Measurements from ENCODE around the gene LIM2. TPM values are rescaled to one million over a fixed set of nuclear protein-coding genes. Genes with fewer than 3 reads are reported as not detected.

Gene LIM2
- total RNA-seq, 1 donor from 2014 or later, result not detected

DNA sequence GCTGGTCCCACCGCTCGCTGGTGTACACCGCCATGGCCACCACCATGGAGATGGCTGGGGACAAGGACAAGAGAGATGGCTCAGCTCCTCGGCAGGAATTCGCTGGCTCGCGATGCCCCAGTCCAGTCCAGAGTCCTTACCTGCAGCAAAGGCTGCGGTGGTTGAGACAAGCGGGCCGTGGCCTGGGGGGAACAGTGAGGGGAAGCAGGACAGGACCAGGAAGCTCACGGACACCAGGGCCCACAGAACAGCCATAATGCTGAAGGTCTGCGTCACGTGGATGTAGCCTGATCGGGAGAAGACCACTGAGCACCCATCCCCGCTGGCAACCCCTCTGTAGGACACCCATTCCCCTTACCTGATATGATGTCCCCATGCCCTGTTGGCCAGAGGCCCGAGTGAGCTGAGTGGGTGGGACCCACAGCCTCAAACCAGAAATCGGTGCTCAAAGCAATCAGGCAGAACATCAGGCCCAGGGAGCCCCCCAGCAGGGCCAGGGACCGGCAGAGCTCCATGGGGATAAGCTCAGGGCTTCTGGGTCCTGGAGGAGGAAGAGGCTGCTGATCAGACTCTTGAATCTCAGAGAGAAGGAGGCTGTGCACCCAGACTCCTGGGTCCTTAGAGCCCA is 15.6 kb downstream of the LIM2 start:
- no peaks in the 10 kb centered on the region for H3K9me3 ChIP-seq
- DNase-seq (no peak), ATAC-seq (no peak)
- H3K4me3 ChIP-seq, result peak overlapping the region; percentile 30
- peak overlapping the region; percentile 64 for H3K27ac ChIP-seq
- no peaks in the 10 kb centered on the region for H3K36me3 ChIP-seq
- no peak for TF ChIP-seq CTCF (IDR thresholded peaks at IDR 0.05)
- H3K4me1 ChIP-seq, result peaks cover 6% of the 10 kb centered on the region
- no peaks in the 10 kb centered on the region for H3K27me3 ChIP-seq (ENCODE audit: low read depth)
- intact Hi-C loops (cut with DNase I), result no loop called here

- Histone ChIP-seq H3K9me3 (no peaks in the 10 kb centered on the region), H3K36me3 (no peaks in the 10 kb centered on the region), H3K27ac (no peak overlapping the region), H3K4me1 (peaks cover 6% of the 10 kb centered on the region), H3K4me3 (peak overlapping the region; percentile 30), H3K27me3 (ENCODE audit: low read depth) (no peaks in the 10 kb centered on the region)
- no peak for DNase-seq
- no peak for ATAC-seq
- no peak for TF ChIP-seq CTCF (IDR thresholded peaks at IDR 0.05)
- intact Hi-C loops (cut with DNase I), result no loop called here
These were observed 16.5 kb downstream of the LIM2 start for GRCh38 chr19:51371186-51371690.

DNA sequence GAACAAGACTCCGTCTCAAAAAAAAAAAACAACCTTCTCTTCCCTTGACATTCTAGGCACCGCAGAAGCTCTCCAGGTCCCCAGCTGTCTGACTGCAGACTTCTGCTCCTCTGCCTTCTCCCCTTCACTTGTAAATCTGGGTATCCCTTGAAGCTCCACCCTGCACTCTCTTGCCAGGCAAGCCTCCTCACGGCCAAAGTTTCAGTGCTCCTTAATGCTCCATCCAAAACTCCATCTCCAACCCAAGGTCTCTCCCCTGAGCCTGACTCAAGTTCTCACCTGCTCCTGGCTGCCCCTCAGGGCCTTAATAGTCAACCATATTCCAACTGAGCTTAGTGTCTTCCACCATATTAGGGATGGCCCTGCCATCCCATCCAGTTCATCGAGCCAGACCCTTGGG is 17.5 kb downstream of the LIM2 start:
- Histone ChIP-seq H3K4me1 (peaks cover 13% of the 10 kb centered on the region), H3K9me3 (no peaks in the 10 kb centered on the region), H3K36me3 (no peaks in the 10 kb centered on the region), H3K27me3 (ENCODE audit: low read depth) (no peaks in the 10 kb centered on the region), H3K4me3 (no peak overlapping the region), H3K27ac (no peak overlapping the region)
- intact Hi-C loops (cut with DNase I), result no loop called here
- no peak for ATAC-seq
- no peak for DNase-seq
- no peak for TF ChIP-seq CTCF (IDR thresholded peaks at IDR 0.05)

- ATAC-seq (no peak), DNase-seq (no peak)
- Histone ChIP-seq H3K27me3 (ENCODE audit: low read depth) (no peaks in the 10 kb centered on the region), H3K36me3 (no peaks in the 10 kb centered on the region), H3K27ac (peak within 1 kb of the TSS; percentile 95), H3K4me3 (peak within 1 kb of the TSS; percentile 86), H3K9me3 (no peaks in the 10 kb centered on the region), H3K4me1 (peaks cover 29% of the 10 kb centered on the region)
- no peak for TF ChIP-seq CTCF (IDR thresholded peaks at IDR 0.05)
- intact Hi-C loops (cut with DNase I), result no loop called here
These were observed 19.1 kb downstream of the LIM2 start, which contains the start of gene CLDND2 for GRCh38 chr19:51368366-51369282. Gene CLDND2, minus strand, starts transcription at chr19:51369003. Its CDS starts 426 bp downstream, at chr19:51368577.

GRCh38 chr19:51367565-51368365 is 20.0 kb downstream of the LIM2 start:
- H3K4me3 ChIP-seq, result peak overlapping the region; percentile 86
- TF ChIP-seq CTCF (IDR thresholded peaks at IDR 0.05), result no peak
- peak; percentile 92 to 96 for ATAC-seq
- peak overlapping the region; percentile 95 for H3K27ac ChIP-seq
- H3K36me3 ChIP-seq, result no peaks in the 10 kb centered on the region
- H3K27me3 ChIP-seq (ENCODE audit: low read depth), result no peaks in the 10 kb centered on the region
- H3K9me3 ChIP-seq, result no peaks in the 10 kb centered on the region
- H3K4me1 ChIP-seq, result peaks cover 35% of the 10 kb centered on the region
- intact Hi-C loops (cut with DNase I), result no loop called here
- DNase-seq, result peak; percentile 99

Data from lower lobe of right lung (tissue), 2 donors.